Measurements from ENCODE around the gene RFNG.
A peak's percentile ranks its signal among the peaks of the same experiment; 100 is the strongest.

Gene RFNG

DNA sequence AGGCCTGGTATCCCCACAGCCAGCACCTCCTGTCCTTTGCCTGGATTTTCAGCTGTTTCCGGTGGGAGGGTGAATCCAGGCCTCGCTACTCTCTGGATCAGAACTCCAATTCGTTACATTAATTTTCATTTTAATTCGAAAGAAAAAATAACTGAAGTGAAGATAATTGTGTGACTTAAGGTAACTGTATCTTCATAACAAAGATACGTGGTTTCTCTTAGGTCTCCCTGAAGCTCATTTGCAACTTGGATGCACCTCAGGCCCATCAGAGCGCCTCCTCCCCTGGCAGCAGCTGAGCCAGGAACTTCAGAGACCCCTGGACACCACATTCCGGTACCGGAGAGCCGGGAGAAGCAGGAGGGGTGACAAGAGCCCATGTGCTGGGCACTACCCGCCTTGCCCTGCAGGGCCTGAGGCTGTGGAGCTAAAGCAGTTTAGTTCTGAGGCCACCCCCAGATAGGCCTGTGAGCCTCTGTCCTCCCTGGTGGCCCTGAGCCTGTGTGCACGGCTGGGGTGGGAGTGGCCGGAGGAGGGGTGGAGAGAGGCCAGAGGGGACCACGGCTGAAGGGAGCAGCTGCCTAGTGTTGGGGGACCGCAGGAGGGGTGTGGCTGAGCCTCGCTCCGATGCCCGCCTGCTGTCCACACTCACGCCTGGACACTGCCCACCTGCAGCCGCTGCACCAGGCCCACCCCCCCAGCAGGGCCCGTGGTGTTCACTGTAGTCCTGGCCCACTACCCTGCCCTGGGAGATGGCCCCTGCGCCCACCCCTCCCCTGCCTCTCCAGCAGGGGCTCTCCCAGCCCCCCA lies 25.4 kb upstream of the RFNG start:
- DNase-seq: no peak

- DNase-seq: no peak
Measured at GRCh38 chr17:82076018-82076784, 24.6 kb upstream of the RFNG start.

- no peak for DNase-seq
Measured at GRCh38 chr17:82073446-82073845, 21.8 kb upstream of the RFNG start.

DNA sequence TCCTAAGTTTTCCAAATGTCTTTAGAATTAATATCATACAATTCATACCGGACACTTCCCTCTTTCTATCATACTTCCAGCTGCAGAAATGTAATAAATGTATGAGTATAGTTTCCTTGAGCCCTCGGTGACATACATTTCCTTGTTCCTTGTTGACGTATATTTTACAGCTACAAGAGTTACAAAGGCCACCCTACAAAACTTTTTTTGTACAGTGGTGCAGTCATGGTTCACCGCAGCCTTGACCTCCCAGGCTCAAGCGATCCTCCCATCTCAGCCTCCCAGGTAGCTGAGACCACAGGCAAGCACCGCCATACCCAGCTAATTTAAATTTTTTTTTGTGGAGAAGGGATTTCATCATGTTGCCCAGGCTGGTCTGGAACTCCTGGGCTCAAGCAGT lies 21.2 kb upstream of the RFNG start:
- DNase-seq: no peak

GRCh38 chr17:82070611-82071010 lies 19.0 kb upstream of the RFNG start:
- DNase-seq: no peak

DNA sequence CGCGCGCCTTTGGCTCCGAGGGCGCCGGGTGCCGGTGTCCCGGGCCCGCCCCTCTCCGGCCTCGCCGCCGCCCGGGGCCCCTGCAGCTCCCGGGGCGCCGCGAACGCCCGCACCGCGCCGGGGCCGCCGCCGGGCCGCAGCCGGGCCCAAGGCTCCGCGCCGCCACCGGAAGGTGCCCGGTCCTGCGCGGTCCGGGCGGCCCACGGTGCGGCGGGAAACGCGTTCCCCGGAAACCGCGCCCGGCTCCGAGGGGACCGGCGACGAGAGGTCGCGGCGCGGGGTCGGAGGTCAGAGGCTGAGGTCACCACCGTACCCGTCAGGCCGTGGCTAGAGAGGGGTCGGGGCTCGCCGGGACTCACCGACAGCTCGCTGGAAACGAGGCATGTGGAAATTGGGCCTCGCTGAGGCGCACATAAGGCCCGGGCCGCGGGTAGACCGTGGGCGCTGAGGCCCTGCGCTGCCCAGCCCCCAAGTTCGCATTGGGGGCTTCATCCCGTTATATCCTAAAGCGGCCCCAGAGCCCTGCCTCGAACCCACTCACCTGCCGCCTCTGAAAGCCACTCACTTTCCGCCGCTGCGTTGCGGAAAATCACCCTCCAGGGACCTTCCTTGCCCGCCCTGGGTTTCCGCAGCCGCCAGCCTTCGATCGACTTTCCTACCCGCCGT lies 14.2 kb upstream of the RFNG start, which contains the start of gene DUS1L:
Gene DUS1L (minus strand): TSS at position 167 of the 666 bp plus-strand sequence. CDS start 745 bp downstream, outside the sequence.
- peak; percentile 72 for DNase-seq

DNA sequence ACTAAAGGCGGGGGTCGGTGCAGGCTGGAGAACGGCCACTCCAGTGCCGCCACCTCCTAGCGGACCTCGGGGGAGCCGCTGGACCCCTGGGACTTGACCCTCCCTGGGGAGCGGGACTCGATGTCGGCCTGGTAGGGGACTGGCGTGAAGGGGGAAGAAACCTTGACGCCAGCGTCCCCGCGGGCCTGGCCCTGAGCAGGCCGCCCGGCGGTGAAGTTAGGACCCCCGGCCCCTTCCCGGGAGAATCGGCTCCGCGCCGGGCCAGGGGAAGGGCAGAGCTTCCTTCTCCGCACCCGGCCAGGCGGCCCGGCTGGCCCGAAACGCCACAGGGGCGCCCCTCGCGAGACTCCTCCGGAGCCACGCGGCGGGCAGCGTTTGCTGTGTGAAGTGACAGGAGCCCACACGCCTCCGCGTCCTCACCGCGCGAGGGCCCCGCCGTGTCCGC lies 13.6 kb upstream of the RFNG start:
- DNase-seq: no peak

DNA sequence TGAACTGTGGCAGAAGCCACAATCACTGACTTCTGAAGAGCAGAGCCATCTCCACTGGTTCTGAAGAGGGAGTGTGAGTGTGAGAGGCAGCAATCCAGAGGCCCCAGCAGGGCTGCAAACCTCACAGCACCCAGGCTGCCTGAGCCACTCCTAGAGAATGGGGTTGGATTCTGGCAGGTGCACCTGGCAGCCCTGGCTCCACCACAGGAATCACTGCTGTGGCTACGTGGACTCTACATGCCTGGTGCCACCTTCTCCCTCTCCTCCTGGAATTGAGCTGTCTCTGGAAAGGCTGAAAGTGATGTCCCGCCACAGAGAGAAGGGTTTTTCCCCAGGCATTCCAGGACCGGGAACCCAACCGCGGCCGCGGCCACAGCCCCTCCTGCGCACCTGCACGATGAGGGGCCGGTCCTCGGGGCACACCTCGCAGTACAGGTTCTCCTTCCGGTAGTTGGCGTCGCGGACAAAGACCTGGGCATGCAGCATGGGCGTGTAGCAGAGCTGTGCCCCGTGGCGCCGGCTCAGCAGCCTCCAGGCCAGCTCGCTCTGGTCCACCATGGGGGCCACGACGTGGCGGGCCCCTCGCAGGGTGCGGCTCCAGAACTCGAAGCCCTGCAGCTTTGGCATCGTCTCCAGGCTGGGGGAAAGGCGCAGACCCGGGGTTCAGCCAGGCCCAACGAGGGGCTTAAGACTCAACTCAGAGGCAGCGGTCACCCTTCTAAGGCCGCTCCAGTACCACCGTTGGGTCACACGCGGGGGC lies 13.0 kb upstream of the RFNG start:
- DNase-seq: peak; percentile 20

DNA sequence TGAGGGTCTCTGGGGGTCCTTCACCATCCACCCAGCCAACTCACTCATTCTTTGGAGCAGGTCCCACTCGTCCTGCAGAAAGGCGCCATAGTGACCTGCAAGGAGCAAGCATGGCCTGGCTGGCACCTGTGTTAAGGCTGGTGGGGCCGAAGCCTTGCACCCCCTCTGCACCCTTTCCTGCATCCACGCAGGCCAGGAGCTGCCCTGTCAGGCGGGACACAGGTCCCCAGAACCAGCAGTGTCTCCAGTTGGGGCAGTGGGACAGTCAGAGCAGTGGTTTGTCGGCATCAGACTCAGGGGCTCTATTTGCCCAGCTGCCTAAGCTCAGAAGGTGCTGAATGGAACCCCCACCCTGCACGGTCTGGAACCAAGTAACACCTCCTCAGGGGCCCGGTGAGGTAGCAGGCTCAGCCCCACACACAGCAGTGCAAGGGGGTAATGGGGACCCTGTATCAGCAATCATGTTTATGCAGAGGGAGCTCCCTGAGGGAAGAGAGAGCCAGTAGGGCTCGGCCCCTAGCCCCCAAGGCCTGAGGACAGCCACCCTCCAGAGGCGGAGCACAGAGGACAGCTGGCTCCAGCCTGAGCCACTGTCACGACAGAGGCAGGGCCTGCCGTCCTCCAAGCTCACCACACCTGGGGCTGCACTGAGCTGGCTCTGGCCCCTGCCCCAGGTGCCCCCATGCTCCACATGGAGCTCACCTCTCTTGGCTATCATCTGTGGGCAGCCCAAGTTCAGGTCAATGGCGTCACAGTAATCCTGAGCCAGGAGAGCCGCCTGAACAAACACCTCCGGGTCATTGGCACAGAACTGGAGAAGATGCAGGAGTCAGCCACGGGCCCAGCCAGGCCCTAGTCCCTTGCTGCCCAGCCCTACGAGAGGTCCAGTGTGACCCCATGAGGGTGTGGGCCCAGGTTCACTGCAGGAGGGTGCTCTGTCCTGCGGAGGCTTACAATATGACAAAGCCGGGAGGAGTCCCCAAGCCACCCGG lies 12.1 kb upstream of the RFNG start:
- DNase-seq: no peak

GRCh38 chr17:82062984-82063368 lies 11.4 kb upstream of the RFNG start:
- DNase-seq: no peak

DNA sequence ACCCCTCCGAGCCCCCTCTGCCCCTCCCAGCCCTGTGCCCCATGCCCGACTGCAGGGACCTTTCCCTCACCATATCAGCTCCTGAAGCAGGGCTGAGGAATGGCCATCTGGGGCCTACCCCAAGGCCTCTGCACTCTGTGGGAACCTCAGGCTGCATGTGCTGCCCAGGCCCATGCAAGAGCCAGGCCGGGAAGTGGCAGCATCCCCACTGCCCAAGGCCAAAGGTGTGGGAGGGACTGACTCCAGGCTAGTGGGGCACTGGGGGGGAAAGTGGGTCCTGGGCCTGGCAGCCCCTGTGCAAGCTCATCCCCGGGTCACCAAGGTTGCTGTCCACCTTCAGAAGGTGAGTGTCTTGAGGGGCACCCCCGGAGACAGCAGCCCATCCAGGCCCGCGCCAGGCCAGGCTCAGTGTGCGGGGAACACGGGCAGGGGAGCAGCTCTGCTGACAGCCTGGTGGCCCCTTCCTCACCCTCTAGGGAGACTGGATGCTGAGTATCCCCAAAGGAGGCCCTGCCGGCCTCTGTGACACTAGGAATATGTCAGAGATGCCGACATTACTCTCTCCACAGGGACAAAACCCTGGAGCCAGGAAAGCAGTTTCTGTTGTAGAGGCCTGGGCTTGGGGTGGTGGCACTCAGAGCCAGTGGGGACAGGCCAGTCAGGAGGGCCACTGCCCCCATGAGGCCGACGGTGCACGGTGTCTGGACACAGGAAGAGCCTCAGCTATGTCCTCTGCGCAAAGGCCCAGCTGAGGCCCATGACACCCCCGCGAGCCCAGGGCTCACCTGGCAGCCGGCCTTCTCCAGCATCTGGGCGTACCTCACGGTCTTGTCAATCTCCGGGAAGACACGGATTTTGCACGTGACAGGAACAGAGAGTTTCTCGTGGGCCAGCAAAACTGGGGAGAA lies 10.7 kb upstream of the RFNG start:
- DNase-seq: no peak

DNA sequence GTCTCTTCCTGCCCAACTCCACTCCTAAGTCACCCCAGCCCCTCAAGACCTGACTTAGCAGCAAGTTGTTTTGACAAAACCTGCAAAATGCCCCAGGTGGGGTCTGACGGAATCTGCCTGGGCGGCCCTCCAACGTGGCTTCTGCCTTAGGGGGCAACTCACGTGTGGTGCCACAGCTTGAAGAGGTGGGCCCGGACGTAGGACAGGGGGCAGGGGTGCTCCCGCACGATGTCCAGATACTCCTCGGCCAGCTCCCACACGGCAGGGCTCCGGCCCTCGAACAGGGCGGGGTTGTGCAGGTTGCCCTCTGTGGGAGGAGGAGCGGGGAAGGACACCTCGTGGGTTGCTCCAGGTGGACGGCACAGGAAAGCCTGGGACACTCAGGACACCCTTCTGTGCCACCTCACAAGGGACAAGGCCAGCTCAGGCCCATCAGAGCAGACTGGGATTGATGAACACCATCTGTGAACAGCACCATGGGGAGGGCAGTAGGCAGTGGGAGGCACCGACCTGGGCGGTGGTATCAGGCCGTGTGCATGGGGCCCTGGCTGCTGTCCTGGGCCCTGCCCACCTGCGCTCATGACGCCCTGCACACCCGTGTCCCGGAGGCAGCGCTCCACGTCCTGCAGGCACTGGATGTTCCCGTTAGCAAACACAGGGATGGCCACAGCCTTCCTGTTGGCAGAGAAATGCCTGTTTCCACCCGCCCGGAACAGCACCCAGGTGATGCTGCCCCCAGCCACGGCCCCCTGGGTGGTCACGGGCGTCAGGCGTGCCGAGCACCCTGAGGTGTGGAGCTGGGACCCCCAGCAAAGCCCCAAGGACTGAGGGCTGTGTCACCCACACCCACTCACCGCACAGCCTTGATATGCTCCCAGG lies 9.7 kb upstream of the RFNG start:
- no peak for DNase-seq

DNA sequence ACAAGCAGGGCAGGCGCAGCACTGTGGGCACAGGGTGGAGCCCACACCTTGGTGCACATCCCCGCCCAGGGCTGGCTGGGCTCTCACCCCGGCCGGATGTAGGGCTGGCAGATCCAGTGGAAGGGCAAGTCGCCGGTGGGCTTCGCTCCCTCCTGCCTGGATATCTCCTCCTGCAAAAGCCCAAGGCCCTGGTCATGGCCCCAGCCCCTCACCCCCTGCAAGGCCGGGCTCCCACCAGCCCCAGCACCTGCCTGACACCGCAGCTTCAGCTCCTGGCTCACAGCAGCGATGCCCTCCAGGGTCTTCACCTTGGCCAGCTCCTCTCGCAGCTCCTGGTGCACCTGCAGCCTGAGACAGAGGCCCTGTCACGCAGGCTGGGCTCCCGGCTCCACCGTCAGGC lies 9.0 kb upstream of the RFNG start:
- DNase-seq: no peak

- DNase-seq: no peak
Measured at GRCh38 chr17:82060001-82060380, 8.4 kb upstream of the RFNG start.

GRCh38 chr17:82059272-82060000 lies 7.8 kb upstream of the RFNG start:
- DNase-seq: no peak

DNA sequence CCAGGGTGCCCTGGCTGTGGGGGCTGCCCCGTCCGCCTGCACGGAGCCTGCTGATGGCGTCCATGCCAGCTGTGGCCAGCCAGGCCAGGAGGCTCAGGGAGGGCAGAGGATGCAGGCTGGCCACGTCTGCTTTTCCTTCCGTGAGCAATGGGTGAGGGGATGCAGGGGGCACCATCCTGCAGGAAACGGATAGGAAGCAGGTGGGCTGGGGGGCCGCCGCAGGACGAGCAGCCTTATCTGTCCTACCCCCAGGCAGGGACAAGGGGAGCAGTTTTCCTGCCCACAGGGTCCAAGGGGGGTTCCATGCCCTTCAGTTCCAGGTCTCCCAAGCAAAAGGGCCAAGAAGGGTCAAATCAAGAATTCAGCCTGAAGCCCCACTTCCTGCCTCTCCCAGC lies 7.2 kb upstream of the RFNG start:
- no peak for DNase-seq

DNA sequence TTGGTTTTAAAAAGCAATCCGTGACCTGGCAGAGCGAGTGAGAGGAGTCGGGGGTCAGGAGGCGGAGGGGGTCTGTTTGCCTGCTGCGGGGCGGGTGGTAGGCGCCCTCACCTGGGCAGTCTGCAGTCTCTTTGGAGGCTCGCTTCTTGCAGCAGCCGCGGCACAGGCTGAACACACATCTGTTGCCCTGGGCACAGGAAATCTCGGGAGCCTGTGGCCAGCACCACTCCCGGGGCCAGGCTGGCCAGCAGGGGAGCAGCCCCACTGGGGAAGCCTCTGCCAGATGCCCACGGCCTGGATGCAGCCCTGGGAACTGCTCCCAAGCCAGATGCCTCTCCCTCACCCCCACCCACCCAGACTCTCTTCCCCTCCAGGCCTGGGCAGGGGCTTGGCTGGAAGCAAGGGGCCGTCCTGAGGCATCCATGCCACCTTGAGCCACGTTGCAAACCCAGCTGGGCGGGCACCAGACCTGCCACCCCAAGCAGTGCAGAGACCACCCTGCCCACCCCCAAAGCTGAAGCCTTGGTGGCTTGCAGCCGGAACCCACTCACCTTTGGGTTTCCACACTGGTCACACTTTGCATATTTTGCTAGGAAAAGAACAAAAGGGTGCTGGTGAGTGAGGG lies 6.7 kb upstream of the RFNG start:
- DNase-seq: no peak
